Measurements from ENCODE around the gene TBC1D24.
"Not testable (repeated sequence)": the region's sequence is repeated elsewhere in the genome, so short reads cannot be mapped to it uniquely, and the experiment has no call there.

The TBC1D24 gene

GRCh38 chr16:2468233-2468724 is 6.6 kb upstream of the TBC1D24 start:
- FAIRE-seq (peak; percentile 55), DNase-seq (ENCODE audit: insufficient read length, low spot score) (no peak)

DNA sequence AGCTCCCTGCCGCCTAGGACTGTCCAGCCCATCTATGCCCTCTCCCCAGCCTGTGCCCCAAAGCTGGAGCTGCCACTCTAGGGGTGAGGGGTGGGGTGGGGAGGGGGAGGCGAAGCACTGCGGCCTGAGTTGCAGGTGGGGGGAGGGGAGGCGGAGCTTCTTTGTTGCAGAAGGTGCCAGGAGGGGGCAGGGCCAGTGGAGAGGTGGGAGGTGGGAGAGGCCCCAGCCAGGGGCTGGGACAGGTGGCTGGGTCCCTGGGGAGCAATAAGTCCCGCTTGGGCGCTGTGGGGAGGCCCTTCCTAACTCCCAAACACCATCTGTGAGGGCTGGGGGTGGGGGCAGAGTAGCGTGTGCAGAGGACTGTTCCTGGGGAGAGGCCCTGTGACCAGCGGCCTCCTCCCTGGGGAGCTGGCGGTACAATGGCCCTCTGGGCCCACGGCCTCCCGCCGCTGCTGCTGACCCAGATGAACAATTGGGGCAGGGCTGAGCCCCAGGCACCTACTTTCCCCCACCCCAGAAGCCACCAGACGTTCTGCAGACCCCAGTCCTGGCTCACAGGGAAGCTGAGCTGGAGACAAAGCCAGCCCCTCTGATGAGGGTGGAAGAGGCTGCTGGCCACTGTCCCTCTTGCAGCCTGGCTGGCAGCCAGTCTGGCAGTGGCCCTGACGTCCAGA is 6.1 kb upstream of the TBC1D24 start:
- peak; percentile 16 for FAIRE-seq
- no peak for DNase-seq (ENCODE audit: insufficient read length, low spot score)

DNA sequence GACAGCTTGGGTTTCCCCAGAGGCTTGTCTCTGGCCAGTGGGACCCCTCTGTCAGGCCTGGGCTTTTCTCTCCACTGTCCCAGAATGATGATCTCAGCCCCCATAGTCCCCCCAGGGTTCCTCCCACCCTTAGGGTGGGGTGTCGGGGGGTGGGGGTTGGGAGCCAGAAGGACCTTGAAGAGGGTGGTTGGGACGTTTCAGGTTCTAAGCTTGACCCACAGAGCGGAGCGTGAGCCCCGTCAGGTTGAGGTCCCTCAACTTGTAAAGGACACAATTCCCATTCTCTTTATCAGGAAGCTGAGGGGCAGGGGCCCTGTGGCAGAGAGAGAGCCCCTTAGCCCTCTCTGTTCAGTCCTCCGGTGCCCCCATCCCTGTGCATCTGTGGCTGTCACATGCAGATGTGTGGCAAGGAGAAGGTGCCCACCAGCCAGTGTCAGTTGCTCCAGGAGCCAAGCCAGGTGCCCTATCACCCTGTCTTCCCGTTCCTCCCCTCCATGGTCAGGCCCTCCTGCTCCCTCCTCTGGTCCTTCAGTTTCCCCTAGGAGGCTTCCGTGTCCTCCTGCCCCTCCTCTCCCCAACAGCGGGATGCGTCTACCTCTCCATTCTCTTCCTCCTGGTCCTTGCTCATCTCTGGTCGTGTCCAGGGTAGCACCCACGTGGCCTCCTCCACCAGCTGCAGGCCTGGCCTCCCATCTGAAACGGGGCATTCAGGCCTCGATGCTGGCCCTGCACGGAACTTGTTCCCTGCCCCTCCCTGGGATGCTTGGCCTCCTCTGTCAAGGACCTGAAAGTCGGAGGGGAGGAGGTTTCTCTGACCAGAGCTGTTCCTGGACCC is 5.3 kb upstream of the TBC1D24 start:
- FAIRE-seq (peak; percentile 36), DNase-seq (ENCODE audit: insufficient read length, low spot score) (no peak)

GRCh38 chr16:2470234-2470601 is 4.7 kb upstream of the TBC1D24 start:
- FAIRE-seq (no peak), DNase-seq (ENCODE audit: insufficient read length, low spot score) (no peak)

GRCh38 chr16:2470603-2471015 is 4.3 kb upstream of the TBC1D24 start:
- DNase-seq (ENCODE audit: insufficient read length, low spot score) (no peak), FAIRE-seq (no peak)

- DNase-seq (ENCODE audit: insufficient read length, low spot score) (no peak), FAIRE-seq (no peak)
These were observed 3.8 kb upstream of the TBC1D24 start, which contains the start of gene NTN3 for GRCh38 chr16:2471016-2471652. TSS of gene NTN3 (plus strand) at chr16:2471297. CDS start at chr16:2471702, 405 bp downstream.

DNA sequence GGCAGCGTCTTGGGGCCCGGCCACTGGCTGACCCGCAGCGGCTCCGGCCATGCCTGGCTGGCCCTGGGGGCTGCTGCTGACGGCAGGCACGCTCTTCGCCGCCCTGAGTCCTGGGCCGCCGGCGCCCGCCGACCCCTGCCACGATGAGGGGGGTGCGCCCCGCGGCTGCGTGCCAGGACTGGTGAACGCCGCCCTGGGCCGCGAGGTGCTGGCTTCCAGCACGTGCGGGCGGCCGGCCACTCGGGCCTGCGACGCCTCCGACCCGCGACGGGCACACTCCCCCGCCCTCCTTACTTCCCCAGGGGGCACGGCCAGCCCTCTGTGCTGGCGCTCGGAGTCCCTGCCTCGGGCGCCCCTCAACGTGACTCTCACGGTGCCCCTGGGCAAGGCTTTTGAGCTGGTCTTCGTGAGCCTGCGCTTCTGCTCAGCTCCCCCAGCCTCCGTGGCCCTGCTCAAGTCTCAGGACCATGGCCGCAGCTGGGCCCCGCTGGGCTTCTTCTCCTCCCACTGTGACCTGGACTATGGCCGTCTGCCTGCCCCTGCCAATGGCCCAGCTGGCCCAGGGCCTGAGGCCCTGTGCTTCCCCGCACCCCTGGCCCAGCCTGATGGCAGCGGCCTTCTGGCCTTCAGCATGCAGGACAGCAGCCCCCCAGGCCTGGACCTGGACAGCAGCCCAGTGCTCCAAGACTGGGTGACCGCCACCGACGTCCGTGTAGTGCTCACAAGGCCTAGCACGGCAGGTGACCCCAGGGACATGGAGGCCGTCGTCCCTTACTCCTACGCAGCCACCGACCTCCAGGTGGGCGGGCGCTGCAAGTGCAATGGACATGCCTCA is 3.1 kb upstream of the TBC1D24 start:
- FAIRE-seq: no peak
- DNase-seq (ENCODE audit: insufficient read length, low spot score): no peak

GRCh38 chr16:2472488-2472864 is 2.5 kb upstream of the TBC1D24 start:
- DNase-seq (ENCODE audit: insufficient read length, low spot score): no peak
- peak; percentile 36 for FAIRE-seq

GRCh38 chr16:2472885-2473445 is 2.0 kb upstream of the TBC1D24 start:
- DNase-seq (ENCODE audit: insufficient read length, low spot score): no peak
- FAIRE-seq: no peak

DNA sequence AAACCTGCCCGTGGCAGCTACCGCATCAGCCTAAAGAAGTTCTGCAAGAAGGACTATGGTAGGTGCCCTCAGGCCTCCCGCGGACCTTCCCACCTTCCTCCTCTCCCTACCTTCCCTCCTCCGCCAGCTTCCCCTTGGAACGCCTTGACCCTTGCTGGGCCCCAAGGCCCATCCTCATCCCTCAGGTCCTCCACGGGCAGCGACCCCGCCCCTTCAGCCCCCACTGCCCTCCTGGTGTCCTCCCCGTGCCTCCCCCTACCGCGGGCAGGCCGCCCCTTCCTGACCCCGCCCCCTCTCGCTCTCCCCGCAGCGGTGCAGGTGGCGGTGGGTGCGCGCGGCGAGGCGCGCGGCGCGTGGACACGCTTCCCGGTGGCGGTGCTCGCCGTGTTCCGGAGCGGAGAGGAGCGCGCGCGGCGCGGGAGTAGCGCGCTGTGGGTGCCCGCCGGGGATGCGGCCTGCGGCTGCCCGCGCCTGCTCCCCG is 1.4 kb upstream of the TBC1D24 start:
- peak; percentile 81 for FAIRE-seq
- DNase-seq (ENCODE audit: insufficient read length, low spot score): no peak

DNA sequence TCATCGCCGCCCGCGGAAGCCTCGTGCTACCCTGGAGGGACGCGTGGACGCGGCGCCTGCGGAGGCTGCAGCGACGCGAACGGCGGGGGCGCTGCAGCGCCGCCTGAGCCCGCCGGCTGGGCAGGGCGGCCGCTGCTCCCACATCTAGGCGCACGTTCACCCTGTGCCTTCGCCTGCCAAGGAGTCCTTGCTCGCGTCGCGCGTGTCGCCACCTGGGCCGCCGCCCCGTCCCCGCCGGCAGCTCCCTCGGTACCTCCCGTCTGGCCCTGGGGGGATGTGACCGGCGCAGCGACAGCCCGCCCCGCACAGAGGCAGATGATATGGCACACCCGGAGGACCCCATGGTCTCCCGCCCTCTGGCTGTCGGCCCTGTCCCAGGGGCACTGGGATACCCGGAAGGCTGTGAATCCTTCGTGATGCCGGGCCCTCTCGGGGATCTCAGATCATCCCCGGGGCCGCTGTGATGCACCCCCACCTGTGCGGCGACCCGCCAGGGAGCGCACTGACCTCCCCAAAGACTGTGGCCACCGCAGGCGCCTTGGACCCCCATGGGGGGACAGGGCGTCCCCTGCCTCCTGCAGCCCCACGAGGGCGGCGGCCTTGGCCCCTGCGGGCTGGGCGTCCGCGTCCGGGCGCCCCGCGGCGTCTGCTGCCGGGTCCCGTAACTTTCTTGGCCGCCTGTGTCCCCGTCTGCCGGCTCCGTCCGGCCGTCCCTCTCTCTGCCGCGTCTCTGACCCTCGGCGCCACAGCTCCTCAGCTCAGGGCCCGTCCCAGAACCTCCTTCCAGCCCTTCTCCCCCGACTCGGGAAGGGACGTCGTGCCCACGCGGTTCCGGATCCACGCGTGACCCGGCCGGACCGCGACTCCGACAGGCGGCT is 689 bp upstream of the TBC1D24 start:
- FAIRE-seq: peak; percentile 40
- DNase-seq (ENCODE audit: insufficient read length, low spot score): no peak

DNA sequence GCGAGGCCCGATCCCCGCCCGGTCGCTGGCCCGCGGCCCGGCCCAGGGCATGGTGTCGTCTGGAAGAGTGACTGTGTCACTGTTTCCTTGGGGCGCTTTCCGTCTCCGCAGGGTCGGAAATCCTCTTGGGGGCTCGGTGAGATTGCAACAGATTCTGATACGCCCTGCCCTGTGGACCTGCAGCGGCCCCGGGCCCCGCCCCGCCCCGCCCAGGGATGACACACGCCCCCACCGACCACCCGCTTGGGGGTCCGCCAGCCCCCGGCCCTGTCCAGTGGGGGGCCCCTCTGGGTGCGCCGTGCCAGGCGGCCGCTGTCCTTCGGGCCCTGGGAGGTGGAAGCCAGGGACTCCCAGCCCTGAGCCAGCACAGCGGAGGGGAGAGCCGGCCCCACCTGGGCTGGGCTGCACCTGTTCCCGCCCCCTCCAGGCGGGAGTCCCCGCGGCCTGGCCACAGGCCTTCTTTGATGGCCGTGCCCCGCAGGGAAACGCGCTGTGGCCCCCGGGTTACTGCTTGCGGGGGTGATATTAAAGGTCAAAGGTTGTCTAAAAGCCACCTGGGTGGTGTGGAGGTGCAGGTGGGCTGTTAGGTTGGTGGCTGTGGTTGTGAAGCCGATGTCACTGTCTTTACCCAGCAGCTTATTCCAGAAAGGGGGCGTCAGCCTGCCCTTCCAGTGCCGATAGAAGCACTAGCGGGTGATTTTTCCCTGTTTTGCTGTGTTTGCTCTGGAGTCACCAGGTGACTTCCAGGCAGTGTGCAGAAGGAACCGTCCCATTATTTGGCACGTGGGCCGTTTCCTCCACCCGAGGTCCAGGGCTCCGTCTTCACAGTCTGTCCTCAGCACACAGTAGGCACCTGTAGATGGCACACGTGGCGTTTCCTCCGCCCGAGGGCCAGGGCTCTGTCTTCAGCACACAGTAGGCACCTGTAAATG is 752 bp downstream of the TBC1D24 start:
- DNase-seq (ENCODE audit: insufficient read length, low spot score) (no peak), FAIRE-seq (no peak)

GRCh38 chr16:2476345-2476720 is 1.4 kb downstream of the TBC1D24 start:
- DNase-seq (ENCODE audit: insufficient read length, low spot score) (no peak), FAIRE-seq (no peak)

- DNase-seq (ENCODE audit: insufficient read length, low spot score) (no peak), FAIRE-seq (no peak)
These were observed 1.8 kb downstream of the TBC1D24 start for GRCh38 chr16:2476741-2477140.

- FAIRE-seq: no peak
- DNase-seq (ENCODE audit: insufficient read length, low spot score): no peak
These were observed 2.4 kb downstream of the TBC1D24 start for GRCh38 chr16:2477327-2477726.

- DNase-seq (ENCODE audit: insufficient read length, low spot score) (no peak), FAIRE-seq (no peak)
These were observed 3.4 kb downstream of the TBC1D24 start for GRCh38 chr16:2478279-2478678.

- not testable (repeated sequence) for DNase-seq (ENCODE audit: insufficient read length, low spot score); FAIRE-seq
These were observed 5.1 kb downstream of the TBC1D24 start for GRCh38 chr16:2479996-2480395.

DNA sequence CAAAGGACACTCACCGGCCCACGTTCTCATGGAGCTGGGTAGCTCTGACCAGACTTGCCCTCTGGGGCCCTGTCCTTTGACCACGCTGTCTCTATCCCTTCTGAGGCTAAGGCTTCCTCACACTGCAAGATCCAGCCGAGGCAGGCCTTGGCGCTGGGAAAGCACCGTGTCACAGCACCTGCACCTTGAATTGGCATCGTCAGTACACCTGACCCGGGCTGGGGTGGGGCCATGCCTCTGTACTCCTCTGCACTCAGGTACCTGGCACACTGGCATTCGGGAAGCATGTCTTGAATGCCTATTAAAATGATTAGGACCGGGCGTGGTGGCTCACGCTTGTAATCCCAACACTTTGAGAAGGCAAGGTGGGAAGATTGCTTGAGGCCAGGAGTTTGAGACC is 6.0 kb downstream of the TBC1D24 start:
- no peak for DNase-seq (ENCODE audit: insufficient read length, low spot score)
- no peak for FAIRE-seq

Measured in HTR-8/SVneo (cell line).